GM18951 (cell line): ENCODE results near the gene CEMIP2.

ENCODE experiments used
- POLR2A ChIP-seq: IDR thresholded peaks from 4 replicates; pipeline ENCODE4 v1.6.1; 2011; ENCODE audit warnings: mild to moderate bottlenecking; ENCODE audit not compliant: insufficient read length, insufficient read depth; ENCODE audit errors: extremely low read depth
- in situ Hi-C: fragments of 300-500 bp; cut with MboI; formaldehyde crosslinking; loops from one replicate; pipeline ENCODE4 v1.12.0; 2022; ENCODE audit warnings: low sequenced_read_pairs, mixed read lengths, inconsistent platforms; ENCODE audit not compliant: unreplicated experiment

CEMIP2 gene

DNA sequence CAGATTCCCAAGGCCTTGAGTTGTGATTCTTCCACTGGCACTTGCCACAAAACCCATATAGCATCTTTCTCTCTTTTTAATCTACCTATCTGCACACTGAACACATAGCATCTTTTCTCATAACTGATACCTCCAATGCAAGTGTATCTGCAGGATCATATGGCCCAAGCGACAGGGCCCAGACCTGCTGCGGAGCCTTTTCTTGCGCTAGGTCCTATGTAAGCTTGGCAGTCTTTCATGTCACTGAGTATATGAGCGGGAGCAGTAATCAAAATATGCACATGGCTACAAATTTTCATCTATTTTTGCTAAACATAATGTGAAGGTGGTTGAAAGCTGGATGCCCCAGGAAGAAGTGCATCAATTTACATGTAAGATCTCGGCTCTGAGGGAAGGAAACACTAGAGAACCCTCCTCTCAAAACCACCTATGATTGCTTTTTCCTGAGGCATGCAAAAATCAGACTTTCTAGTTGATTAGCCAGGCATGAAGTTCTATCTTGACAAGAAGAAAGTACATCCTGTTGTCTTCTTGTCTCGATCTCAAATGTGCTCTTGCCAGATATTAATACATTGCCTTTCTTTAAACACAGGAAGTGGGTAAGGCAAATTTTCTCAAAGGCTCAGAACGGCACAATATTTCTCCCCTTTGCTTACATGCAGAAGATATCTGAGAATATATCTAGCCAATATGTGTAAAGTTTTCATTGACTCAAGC lies 26.9 kb upstream of the CEMIP2 start:
- in situ Hi-C loops = no loop called here
- TF ChIP-seq POLR2A = no peak

DNA sequence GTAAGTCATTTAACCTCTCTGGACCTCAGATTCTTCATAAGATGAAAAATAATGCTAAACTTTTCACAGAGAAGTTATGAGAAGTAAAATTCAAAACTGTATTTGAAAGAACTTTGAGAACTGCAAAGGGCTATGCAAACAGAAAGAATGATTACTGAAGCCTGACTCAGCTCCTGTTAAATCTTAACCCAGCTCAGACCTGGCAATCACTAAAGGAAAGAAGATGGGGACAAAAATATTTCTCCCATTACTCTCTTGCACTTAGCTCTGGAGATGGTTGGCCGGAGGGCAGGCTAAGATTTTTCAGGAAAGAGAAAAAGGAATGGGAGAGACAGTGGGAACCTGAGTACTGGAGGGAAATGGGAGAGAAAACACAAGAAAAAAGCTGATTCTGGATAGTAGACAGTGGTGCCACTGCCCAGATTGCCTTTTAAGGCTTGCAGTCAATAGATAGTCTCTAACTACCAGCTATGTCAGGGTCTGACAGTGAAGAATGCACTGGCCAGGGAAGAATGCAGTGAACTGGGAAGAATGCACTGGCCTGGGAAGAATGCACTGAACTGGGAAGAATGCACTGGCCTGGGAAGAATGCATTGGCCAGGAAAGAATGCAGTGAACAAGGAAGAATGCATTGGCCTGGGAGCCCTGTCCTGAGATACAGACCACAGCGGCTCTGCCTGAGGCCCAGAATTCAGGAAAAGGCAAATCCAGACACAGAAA lies 25.2 kb upstream of the CEMIP2 start:
- no peak for TF ChIP-seq POLR2A
- in situ Hi-C loops = no loop called here

DNA sequence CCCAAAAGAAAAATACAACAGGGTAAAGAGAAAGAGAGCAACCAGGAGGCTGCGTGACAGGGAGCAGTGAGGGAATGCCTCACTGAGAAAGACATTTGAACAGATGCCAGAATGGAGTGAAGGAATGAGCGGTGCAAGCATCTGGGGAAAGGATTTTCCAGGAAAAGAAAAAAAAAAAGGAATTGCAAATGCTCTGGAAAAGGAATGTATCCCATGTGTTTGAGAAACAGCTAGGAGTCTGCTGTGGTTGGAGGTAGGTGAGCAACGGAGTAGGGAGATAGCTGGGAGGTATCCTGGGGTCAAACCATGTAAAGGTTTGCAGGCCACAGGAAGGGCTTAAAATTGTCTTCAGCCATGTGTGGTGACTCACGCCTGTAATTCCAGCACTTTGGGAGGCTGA lies 23.6 kb upstream of the CEMIP2 start:
- in situ Hi-C loops = no loop called here
- TF ChIP-seq POLR2A = no peak

DNA sequence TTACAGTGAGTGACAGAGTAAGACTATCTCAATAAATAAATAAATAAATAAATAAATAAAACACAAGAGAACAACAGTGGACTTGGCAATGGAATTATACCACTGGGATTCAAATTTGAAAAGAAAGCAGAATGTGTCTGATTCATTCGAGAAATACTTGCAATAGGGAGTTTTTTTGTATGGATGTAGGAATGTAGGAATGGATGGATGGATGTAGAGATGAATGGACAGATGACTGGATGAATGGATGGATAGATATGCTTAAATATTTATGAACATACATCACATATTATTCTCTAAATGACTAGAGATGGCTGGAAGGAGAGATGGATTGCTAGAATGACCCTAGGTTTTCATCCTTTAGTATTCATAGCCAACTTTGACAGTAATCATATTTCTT lies 22.0 kb upstream of the CEMIP2 start:
- no peak for TF ChIP-seq POLR2A
- in situ Hi-C loops = no loop called here

DNA sequence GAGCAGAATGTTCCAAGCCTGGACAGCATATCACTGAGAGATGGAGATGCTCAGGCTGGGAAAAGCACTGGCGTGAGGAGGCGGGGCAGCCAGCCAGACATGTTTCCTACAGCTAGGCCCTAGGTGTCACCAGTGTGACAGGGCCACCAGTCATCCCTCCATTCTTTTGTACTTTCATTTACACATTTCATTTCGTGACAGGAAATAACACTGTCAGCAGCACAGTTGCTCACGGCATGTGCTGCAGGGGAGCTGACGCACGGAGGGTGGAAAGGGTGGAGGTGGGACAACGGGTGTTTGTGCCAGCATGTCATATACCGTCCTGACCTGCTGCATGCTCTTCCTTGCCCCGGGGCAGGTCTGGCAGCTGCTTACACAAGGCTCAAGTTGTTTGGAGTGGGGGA lies 14.8 kb upstream of the CEMIP2 start:
- TF ChIP-seq POLR2A = peak; percentile 46
- in situ Hi-C loops = no loop called here

DNA sequence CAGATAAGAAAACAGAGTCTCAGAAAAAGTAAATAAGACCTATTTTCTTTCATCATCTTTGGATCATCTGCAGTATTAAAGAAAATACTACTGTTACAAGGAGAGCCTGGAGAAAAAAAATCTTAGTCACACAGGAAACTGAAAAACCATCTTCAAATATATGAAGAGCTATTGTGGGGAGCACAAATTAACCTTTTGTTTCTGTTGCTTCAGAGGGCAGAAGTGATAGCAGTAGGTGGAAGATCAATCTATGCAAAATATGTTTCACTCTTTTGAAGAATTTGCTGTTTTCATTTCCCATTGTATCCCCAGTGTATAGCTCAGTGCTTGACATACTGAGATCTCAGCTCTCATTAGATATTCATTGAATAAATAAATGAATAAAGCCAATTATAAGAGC lies 13.1 kb upstream of the CEMIP2 start:
- no peak for TF ChIP-seq POLR2A
- in situ Hi-C loops = no loop called here

DNA sequence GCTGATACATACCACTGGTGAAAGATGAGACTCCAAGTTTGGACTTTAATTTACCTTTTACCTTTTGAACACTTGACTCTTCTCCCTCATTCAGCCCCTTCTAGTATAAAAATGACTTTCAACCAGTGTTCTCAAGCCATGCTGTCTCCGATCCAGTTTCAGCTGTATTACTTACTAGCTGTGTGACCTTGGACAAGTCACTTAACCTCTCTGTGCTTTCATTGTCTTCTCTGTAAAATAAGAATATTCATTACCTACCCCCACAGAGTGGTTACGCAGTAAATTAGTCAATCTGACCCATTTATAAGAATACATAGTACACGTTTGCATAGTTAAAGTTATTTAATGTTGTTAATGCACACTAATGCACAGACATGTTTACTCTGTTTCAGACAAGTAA lies 12.6 kb upstream of the CEMIP2 start:
- in situ Hi-C loops = no loop called here
- no peak for TF ChIP-seq POLR2A

DNA sequence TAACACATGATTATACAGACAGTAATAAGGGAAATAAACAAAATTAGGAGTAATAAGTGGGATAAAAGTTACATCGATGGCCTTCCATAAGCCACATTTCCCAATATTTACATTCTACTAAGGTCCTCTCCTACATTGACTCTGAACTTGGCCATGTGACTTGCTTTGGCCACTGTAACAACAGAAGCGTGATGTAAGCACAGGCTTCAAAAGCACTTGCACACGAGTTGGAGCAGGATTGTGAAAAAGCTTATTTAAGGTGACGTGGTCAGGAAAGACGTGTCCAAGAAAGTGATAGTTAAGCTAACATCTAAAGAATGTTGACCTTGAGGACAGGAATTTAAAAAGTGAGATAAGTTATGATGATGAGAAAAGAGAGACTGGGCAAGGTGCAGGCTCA lies 9.8 kb upstream of the CEMIP2 start:
- no peak for TF ChIP-seq POLR2A
- in situ Hi-C loops = no loop called here

DNA sequence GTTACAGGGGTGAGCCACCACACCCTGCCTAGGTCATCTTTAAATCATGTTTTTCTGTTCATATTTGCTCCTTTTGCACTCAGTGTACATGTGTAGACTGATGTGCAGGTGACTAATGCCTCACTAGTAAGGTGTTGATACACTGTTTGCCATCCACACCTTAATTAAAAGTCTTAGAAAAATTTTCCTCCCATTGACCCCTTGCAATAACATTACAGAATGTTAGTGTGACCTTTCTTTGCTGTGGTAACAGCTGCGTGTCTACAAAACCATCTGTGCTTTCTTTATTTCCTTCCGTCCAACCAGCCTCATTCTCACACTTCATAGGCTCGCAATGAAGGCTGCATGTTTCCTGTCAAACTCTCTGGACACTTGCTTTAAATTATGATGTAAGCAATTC lies 6.6 kb upstream of the CEMIP2 start:
- no peak for TF ChIP-seq POLR2A
- in situ Hi-C loops = loop anchor here (25.0 kb wide), 1 partner anchor 488 kb away; no protein-coding TSS in a partner anchor

DNA sequence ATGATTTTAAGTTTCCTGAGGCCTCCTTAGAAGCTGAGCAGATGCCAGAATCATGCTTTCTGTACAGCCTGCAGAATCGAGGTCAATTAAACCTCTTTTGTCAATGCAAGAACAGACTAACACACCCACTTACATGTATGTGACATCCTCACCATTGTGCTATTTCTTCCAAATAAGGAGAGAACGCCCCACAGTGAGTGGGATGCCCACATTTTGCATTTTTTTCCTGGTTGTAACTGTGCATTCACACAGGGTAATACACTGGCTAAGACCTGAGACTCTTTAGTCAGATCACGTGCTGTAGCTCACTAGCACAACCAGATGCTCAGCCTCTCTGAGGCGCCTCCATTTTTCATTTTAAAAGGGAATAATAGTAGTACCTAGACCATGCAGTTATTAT lies 4.4 kb upstream of the CEMIP2 start:
- in situ Hi-C loops = loop anchor here (25.0 kb wide), 1 partner anchor 485 kb away; no protein-coding TSS in a partner anchor
- no peak for TF ChIP-seq POLR2A

DNA sequence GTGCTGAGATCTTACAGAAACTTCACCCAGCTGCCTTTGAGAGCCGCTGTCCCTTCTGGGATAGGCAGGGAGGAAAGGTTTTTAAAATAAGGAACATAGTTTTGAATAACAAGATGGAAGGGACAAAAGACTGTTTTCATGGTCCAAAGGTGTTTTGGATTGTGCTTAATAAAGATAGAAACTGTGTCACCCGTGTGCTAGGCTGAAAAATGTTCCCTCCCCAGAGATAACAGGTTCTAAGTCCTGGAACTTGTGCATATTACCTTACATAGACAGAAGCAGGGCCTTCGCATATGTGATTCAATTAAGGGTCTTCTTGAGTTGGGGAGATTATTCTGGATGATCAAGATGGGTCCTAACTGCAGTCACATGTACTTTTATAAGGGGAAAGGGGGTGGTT lies 1.9 kb upstream of the CEMIP2 start:
- no peak for TF ChIP-seq POLR2A
- in situ Hi-C loops = loop anchor here (25.0 kb wide), 1 partner anchor 483 kb away; no protein-coding TSS in a partner anchor

DNA sequence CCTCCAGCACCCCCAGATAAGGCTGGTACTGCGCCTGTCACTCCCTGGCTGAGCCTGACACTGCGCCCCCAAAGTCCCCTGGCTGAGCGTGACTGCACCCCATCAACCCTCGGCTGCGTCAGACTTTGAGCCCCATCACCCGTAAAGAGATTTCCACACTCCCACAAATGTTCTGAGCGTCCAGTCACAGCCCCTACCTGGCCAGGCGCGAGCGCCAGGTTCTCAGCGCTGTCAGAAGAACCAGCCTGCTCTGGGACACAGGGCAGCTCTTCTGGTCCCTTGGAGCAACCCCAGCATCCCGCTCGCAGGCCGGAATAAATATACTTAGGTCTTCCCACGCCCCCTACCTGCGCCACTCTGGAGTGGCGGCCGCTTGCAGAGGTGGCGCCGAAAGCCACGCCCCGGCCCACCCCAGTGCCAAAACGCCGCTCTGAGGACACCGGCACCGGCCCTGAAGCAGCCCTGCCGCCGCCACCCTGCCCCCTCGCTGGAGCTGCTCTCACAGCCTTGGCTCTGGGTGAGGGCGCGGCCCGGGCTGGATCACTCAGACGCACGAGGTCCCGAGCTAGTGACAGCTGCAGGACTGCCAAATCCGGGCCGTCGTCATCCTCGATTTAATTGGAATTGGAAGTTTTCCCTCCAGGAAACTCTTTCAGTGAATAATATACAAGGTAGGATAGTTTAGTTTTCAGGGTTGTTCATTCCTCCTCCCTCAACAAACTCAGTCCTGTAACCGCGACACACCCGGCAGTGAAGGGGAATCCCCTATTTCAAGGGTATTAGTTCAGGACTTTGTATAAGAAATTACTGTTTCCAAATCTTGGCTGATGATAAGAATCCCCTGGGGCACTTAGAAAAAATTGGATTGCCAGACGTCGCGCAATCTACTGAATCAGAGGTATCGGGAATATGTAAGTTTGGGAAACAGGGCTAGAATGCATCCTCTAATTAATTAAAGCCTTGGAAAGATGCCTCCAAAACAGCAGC lies 1.2 kb upstream of the CEMIP2 start:
- in situ Hi-C loops = loop anchor here (25.0 kb wide), 1 partner anchor 482 kb away; no protein-coding TSS in a partner anchor
- TF ChIP-seq POLR2A = peak; percentile 44

DNA sequence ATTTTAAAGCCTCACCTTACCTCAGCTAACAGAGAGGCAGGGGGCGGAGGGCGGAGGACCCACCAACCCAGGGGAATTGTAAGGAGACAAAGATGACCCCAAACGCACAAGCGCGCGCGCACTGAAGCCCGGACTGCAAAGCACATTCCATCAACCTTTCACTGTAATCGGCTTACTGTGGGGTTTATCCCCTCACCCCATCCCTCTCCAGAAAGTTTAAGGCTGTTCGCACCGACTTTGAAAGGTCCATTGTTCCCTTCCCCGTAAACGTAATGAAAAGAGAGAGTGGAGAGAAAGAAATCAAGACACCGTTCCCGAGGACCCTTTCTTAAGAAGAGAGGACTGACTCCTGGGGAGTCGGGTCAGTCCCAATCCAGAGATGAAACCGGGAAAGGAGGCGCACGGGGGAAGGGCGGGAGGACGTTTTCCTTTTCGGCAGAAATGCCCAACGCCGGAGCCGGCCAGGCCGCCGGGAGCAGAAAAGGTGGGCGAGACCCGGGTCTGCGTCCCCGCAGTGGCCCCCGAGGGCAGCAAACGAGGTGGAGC lies 464 bp downstream of the CEMIP2 start:
- in situ Hi-C loops = loop anchor here (25.0 kb wide), 1 partner anchor 481 kb away; no protein-coding TSS in a partner anchor
- no peak for TF ChIP-seq POLR2A
